ENCODE data around the gene CSDE1.

GRCh38 chr1:114695430-114696058 lies 62.2 kb downstream of the CSDE1 start, which contains the start of gene AMPD1:
- no peak for TF ChIP-seq POLR2AphosphoS5 (IDR thresholded peaks at IDR 0.05)
- no peak for TF ChIP-seq POLR2A (IDR thresholded peaks at IDR 0.05)

Data from spleen (tissue), 3 donors.